Thyroid gland (tissue), 4 donors: ENCODE measurements around the gene STAT6.

Source experiments
- POLR2A ChIP-seq, 2 donors: fragments of 450-650 bp; IDR thresholded peaks; one replicate each; pipeline ENCODE4 v1.6.1; 2017; ENCODE audit warnings: antibody characterized with exemption in 2 of 2, mild to moderate bottlenecking in 2 of 2, moderate library complexity in 1 of 2
- TF ChIP-seq, protein P1 (sequence below), 6 experiments: fragments of 200-600 bp in 3 of 6; fragments of 450-650 bp in 3 of 6; sonication (generic) in 3 of 6; IDR thresholded peaks; one replicate each; pipeline ENCODE4 v1.5.1; 2016 to 2019; ENCODE audit warnings: antibody characterized with exemption in 6 of 6, mild to moderate bottlenecking in 2 of 6, inconsistent platforms in 1 of 6, moderate library complexity in 1 of 6

DNA sequence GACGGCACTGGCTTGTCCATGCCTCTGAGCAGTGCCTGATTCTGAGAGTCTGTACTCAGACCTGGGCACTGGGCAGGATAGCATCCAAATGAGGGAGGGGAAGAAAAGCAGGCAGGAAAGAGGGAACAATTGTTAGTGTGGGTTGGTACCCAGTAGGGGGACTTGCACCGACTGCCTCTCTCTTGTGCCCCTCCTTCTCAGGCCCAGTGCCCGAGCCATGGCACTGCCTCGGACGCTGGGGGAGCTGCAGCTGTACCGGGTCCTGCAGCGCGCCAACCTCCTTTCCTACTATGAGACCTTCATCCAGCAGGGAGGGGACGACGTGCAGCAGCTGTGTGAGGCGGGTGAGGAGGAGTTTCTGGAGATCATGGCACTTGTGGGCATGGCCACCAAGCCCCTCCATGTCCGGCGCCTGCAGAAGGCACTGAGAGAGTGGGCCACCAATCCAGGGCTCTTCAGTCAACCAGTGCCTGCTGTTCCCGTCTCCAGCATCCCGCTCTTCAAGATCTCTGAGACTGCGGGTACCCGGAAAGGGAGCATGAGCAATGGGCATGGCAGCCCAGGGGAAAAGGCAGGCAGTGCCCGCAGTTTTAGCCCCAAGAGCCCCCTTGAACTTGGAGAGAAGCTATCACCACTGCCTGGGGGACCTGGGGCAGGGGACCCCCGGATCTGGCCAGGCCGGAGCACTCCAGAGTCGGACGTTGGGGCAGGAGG is 20.1 kb downstream of the STAT6 start:
- TF ChIP-seq, protein P1, sequence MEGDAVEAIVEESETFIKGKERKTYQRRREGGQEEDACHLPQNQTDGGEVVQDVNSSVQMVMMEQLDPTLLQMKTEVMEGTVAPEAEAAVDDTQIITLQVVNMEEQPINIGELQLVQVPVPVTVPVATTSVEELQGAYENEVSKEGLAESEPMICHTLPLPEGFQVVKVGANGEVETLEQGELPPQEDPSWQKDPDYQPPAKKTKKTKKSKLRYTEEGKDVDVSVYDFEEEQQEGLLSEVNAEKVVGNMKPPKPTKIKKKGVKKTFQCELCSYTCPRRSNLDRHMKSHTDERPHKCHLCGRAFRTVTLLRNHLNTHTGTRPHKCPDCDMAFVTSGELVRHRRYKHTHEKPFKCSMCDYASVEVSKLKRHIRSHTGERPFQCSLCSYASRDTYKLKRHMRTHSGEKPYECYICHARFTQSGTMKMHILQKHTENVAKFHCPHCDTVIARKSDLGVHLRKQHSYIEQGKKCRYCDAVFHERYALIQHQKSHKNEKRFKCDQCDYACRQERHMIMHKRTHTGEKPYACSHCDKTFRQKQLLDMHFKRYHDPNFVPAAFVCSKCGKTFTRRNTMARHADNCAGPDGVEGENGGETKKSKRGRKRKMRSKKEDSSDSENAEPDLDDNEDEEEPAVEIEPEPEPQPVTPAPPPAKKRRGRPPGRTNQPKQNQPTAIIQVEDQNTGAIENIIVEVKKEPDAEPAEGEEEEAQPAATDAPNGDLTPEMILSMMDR (IDR thresholded peaks at IDR 0.05): no peak
- TF ChIP-seq POLR2A (IDR thresholded peaks at IDR 0.05): no peak
